ENCODE results near the gene TCP11L1.

DNA sequence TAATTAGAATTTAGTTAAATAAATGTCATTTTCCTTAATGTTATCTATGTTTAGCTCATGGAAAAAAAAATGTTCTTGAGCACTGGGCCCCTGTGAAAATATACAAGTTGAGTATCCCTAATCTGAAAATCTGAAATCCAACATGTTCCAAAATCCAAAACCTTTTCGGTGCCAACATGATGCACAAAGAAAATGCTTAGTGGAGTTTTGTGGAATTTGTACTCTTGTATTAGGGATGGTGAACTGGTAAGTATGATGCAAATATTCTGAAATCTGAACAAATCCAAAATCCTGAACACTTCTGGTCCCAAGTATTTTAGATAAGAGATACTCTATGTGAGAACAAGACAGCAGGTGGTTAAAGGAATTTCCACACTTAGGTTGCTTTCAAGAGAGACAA, 44.5 kb downstream of the TCP11L1 start:
- TF ChIP-seq POLR2A (IDR thresholded peaks at IDR 0.05), result no peak
- TF ChIP-seq, protein P1, sequence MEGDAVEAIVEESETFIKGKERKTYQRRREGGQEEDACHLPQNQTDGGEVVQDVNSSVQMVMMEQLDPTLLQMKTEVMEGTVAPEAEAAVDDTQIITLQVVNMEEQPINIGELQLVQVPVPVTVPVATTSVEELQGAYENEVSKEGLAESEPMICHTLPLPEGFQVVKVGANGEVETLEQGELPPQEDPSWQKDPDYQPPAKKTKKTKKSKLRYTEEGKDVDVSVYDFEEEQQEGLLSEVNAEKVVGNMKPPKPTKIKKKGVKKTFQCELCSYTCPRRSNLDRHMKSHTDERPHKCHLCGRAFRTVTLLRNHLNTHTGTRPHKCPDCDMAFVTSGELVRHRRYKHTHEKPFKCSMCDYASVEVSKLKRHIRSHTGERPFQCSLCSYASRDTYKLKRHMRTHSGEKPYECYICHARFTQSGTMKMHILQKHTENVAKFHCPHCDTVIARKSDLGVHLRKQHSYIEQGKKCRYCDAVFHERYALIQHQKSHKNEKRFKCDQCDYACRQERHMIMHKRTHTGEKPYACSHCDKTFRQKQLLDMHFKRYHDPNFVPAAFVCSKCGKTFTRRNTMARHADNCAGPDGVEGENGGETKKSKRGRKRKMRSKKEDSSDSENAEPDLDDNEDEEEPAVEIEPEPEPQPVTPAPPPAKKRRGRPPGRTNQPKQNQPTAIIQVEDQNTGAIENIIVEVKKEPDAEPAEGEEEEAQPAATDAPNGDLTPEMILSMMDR (IDR thresholded peaks at IDR 0.05), result no peak
